Measurements from ENCODE around the gene ATXN3.

ATXN3 gene

GRCh38 chr14:92106143-92106926, at the start of gene ATXN3:
ATXN3 (minus strand) TSS chr14:92106582; CDS start chr14:92106552, 30 bp downstream.
- peak; percentile 95 for DNase-seq

- DNase-seq, result no peak
Measured at GRCh38 chr14:92154283-92154942, 48.0 kb upstream of the ATXN3 start.

GRCh38 chr14:92153581-92153980, 47.2 kb upstream of the ATXN3 start:
- no peak for DNase-seq

- DNase-seq, result no peak
Measured at GRCh38 chr14:92144708-92145107, 38.3 kb upstream of the ATXN3 start.

GRCh38 chr14:92143962-92144361, 37.6 kb upstream of the ATXN3 start:
- no peak for DNase-seq

- no peak for DNase-seq
Measured at GRCh38 chr14:92143309-92143708, 36.9 kb upstream of the ATXN3 start.

- DNase-seq, result no peak
Measured at GRCh38 chr14:92135269-92135668, 28.9 kb upstream of the ATXN3 start.

GRCh38 chr14:92134456-92134855, 28.1 kb upstream of the ATXN3 start:
- no peak for DNase-seq

- no peak for DNase-seq
Measured at GRCh38 chr14:92122761-92123160, 16.4 kb upstream of the ATXN3 start.

GRCh38 chr14:92122351-92122677, 15.9 kb upstream of the ATXN3 start:
- DNase-seq, result no peak

- no peak for DNase-seq
Measured at GRCh38 chr14:92121670-92122350, 15.4 kb upstream of the ATXN3 start, which contains the start of the genes CPSF2 and NDUFB1. CPSF2 (plus strand) TSS chr14:92121969; CDS start chr14:92130985, 9,016 bp downstream. NDUFB1 (minus strand) TSS chr14:92121706; CDS start chr14:92117637, 4,069 bp downstream.

- no peak for DNase-seq
Measured at GRCh38 chr14:92121207-92121669, 14.9 kb upstream of the ATXN3 start.

GRCh38 chr14:92109490-92109889, 3.1 kb upstream of the ATXN3 start:
- no peak for DNase-seq

- DNase-seq, result no peak
Measured at GRCh38 chr14:92108345-92109254, 2.2 kb upstream of the ATXN3 start.

GRCh38 chr14:92105893-92106142, 564 bp downstream of the ATXN3 start:
- DNase-seq, result no peak

GRCh38 chr14:92105073-92105892, 1.1 kb downstream of the ATXN3 start:
- DNase-seq, result no peak

- DNase-seq, result no peak
Measured at GRCh38 chr14:92103363-92103989, 2.9 kb downstream of the ATXN3 start.

- DNase-seq, result no peak
Measured at GRCh38 chr14:92099802-92100201, 6.6 kb downstream of the ATXN3 start.

- DNase-seq, result no peak
Measured at GRCh38 chr14:92093320-92093719, 13.1 kb downstream of the ATXN3 start.

GRCh38 chr14:92088494-92088893, 17.9 kb downstream of the ATXN3 start:
- DNase-seq, result no peak

GRCh38 chr14:92074555-92074954, 31.8 kb downstream of the ATXN3 start:
- DNase-seq, result no peak

All from NCI-H1436 treated with DMSO at 0.1 percent for 48 hours (cell line).